NT2/D1 (cell line): Measurements from ENCODE around the gene MYH9.

Experiments used
- DNase-seq: peaks from one replicate; pipeline ENCODE4 v3.0.0-alpha.2; 2011; ENCODE audit warnings: low read depth, low spot score
- H3K27me3 ChIP-seq: 2 replicates; pipeline ENCODE4 v1.6.0; 2011; ENCODE audit warnings: mild to moderate bottlenecking; ENCODE audit not compliant: insufficient read length, insufficient read depth
- H3K36me3 ChIP-seq: 2 replicates; pipeline ENCODE4 v1.6.1; 2011; ENCODE audit warnings: mild to moderate bottlenecking, low read length, mixed read lengths; ENCODE audit not compliant: insufficient read depth, insufficient read length
- H3K4me1 ChIP-seq: 2 replicates; pipeline ENCODE4 v1.5.1; 2011; ENCODE audit not compliant: insufficient read depth, insufficient read length
- H3K4me3 ChIP-seq: 2 replicates; pipeline ENCODE4 v1.5.1; 2011; ENCODE audit warnings: low read depth; ENCODE audit not compliant: insufficient read length
- H3K9ac ChIP-seq: 2 replicates; pipeline ENCODE4 v1.6.0; 2011; ENCODE audit warnings: low read depth; ENCODE audit not compliant: insufficient read length
- H3K9me3 ChIP-seq: 2 replicates; pipeline ENCODE4 v1.5.1; 2011; ENCODE audit warnings: mild to moderate bottlenecking, low read length; ENCODE audit not compliant: insufficient read depth
- SUZ12 ChIP-seq: IDR thresholded peaks from 2 replicates; pipeline ENCODE4 v1.6.1; 2011; ENCODE audit not compliant: insufficient read length, insufficient read depth; ENCODE audit errors: extremely low read depth
- YY1 ChIP-seq: IDR thresholded peaks from 2 replicates; pipeline ENCODE4 v1.6.1; 2011; ENCODE audit not compliant: insufficient read length, insufficient read depth
- ZNF274 ChIP-seq: IDR thresholded peaks from 2 replicates; pipeline ENCODE4 v1.6.1; 2011; ENCODE audit warnings: mild to moderate bottlenecking, low read depth, low read length

MYH9 gene

GRCh38 chr22:36386900-36387708 is 663 bp downstream of the MYH9 start:
- no peak for TF ChIP-seq SUZ12
- Histone ChIP-seq H3K9me3 (no peaks in the 10 kb centered on the region), H3K27me3 (no peaks in the 10 kb centered on the region), H3K4me1 (peaks cover 5% of the 10 kb centered on the region), H3K4me3 (peak overlapping the region; percentile 84), H3K9ac (peak overlapping the region; percentile 92), H3K36me3 (peaks cover 38% of the 10 kb centered on the region)
- DNase-seq = no peak

GRCh38 chr22:36386351-36386899 is 1.3 kb downstream of the MYH9 start:
- peak overlapping the region; percentile 92 for H3K9ac ChIP-seq
- TF ChIP-seq ZNF274 (no peak), SUZ12 (no peak), YY1 (no peak)
- no peaks in the 10 kb centered on the region for H3K27me3 ChIP-seq
- peaks cover 43% of the 10 kb centered on the region for H3K36me3 ChIP-seq
- peak overlapping the region; percentile 84 for H3K4me3 ChIP-seq
- no peak for DNase-seq
- H3K4me1 ChIP-seq = peaks cover 3% of the 10 kb centered on the region
- no peaks in the 10 kb centered on the region for H3K9me3 ChIP-seq

GRCh38 chr22:36385491-36386350 is 2.0 kb downstream of the MYH9 start:
- H3K9ac ChIP-seq = peak overlapping the region; percentile 92
- H3K9me3 ChIP-seq = no peaks in the 10 kb centered on the region
- no peaks in the 10 kb centered on the region for H3K27me3 ChIP-seq
- peaks cover 3% of the 10 kb centered on the region for H3K4me1 ChIP-seq
- no peak for DNase-seq
- TF ChIP-seq YY1 (no peak), ZNF274 (no peak), SUZ12 (no peak)
- peaks cover 48% of the 10 kb centered on the region for H3K36me3 ChIP-seq
- peak overlapping the region; percentile 84 for H3K4me3 ChIP-seq

GRCh38 chr22:36384766-36385481 is 2.8 kb downstream of the MYH9 start:
- Histone ChIP-seq H3K9me3 (no peaks in the 10 kb centered on the region), H3K4me1 (peaks cover 3% of the 10 kb centered on the region), H3K9ac (peak overlapping the region; percentile 92), H3K27me3 (no peaks in the 10 kb centered on the region), H3K36me3 (peaks cover 51% of the 10 kb centered on the region), H3K4me3 (peak overlapping the region; percentile 84)
- TF ChIP-seq YY1 (no peak), ZNF274 (no peak), SUZ12 (no peak)
- no peak for DNase-seq

GRCh38 chr22:36383110-36383581 is 4.6 kb downstream of the MYH9 start:
- Histone ChIP-seq H3K36me3 (peaks cover 63% of the 10 kb centered on the region), H3K9me3 (no peaks in the 10 kb centered on the region), H3K4me3 (no peak overlapping the region), H3K4me1 (peaks cover 3% of the 10 kb centered on the region), H3K27me3 (no peaks in the 10 kb centered on the region), H3K9ac (no peak overlapping the region)
- TF ChIP-seq SUZ12 (no peak), YY1 (no peak), ZNF274 (no peak)
- no peak for DNase-seq

- Histone ChIP-seq H3K9ac (no peak overlapping the region), H3K27me3 (no peaks in the 10 kb centered on the region), H3K4me3 (no peak overlapping the region), H3K4me1 (peaks cover 3% of the 10 kb centered on the region), H3K36me3 (peaks cover 67% of the 10 kb centered on the region), H3K9me3 (no peaks in the 10 kb centered on the region)
- DNase-seq = no peak
- no peak for TF ChIP-seq ZNF274
- no peak for TF ChIP-seq SUZ12
- no peak for TF ChIP-seq YY1
These were observed 6.1 kb downstream of the MYH9 start for GRCh38 chr22:36381513-36382128.
